IMR-90 (cell line): ENCODE results near the gene PIK3R3. TPM values are rescaled to one million over a fixed set of nuclear protein-coding genes. Genes with fewer than 3 reads are reported as not detected.

ENCODE experiments used
- ATAC-seq: fragments of 200-7000 bp; cut with Tn5 transposase; 2 replicates; pipeline ENCODE4 v1.9.1; 2020; ENCODE audit warnings: low read depth, mild to moderate bottlenecking, moderate library complexity
- BruUV-seq: library from RNA; stranded (reverse); fragments of 400-500 nt; replicated peaks from 2 replicates; lab custom pipeline; 2021; lab: Mats Ljungman, UMichigan
- CTCF ChIA-PET: fragments of 300-600 bp; formaldehyde crosslinking; extraction: SDS; loops from one replicate; lab custom pipeline; 2021; ENCODE audit warnings: antibody characterized with exemption; lab: Yijun Ruan, JAX
- POLR2A ChIA-PET: fragments of 300-600 bp; sonication (Branson Sonifier 250); formaldehyde crosslinking; loops from one replicate; lab custom pipeline; 2022; ENCODE audit warnings: antibody characterized with exemption; ENCODE audit not compliant: unreplicated experiment; lab: Charles Lee
- DNase-seq: peaks from one replicate; pipeline ENCODE4 v3.0.0; 2013
- H2AFZ ChIP-seq: replicated peaks from 2 replicates; pipeline ENCODE3; 2013; ENCODE audit warnings: low read length, mild to moderate bottlenecking; ENCODE audit not compliant: poor library complexity
- H2AK5ac ChIP-seq: 2 replicates; pipeline ENCODE4 v1.6.1; 2013; ENCODE audit warnings: low read depth, low read length, inconsistent platforms
- H2AK9ac ChIP-seq: replicated peaks from 2 replicates; pipeline ENCODE3; 2013; ENCODE audit warnings: mild to moderate bottlenecking, low read depth, low read length, moderate library complexity; ENCODE audit not compliant: poor library complexity
- H2BK120ac ChIP-seq: 2 replicates; pipeline ENCODE4 v1.6.1; 2013; ENCODE audit warnings: low read depth, low read length, inconsistent platforms
- H2BK15ac ChIP-seq: 3 replicates; pipeline ENCODE4 v1.6.1; 2013; ENCODE audit warnings: low read depth, low read length, inconsistent platforms
- H2BK20ac ChIP-seq: 2 replicates; pipeline ENCODE4 v1.6.1; 2013; ENCODE audit warnings: low read depth, mild to moderate bottlenecking, inconsistent platforms, low read length, moderate library complexity
- H2BK5ac ChIP-seq: 2 replicates; pipeline ENCODE4 v1.6.1; 2013; ENCODE audit warnings: mild to moderate bottlenecking, low read depth, low read length, inconsistent platforms; ENCODE audit not compliant: poor library complexity, severe bottlenecking
- H3K14ac ChIP-seq: replicated peaks from 2 replicates; pipeline ENCODE4 v1.6.1; 2013; ENCODE audit warnings: low read depth, low read length, inconsistent platforms
- H3K18ac ChIP-seq: 2 replicates; pipeline ENCODE4 v1.6.1; 2013; ENCODE audit warnings: low read depth, low read length, control low read depth
- H3K23ac ChIP-seq: 2 replicates; pipeline ENCODE4 v1.6.1; 2013; ENCODE audit warnings: low read depth, low read length, inconsistent platforms
- H3K27ac ChIP-seq: 2 replicates; pipeline ENCODE4 v1.5.1; 2013; ENCODE audit warnings: mild to moderate bottlenecking, control low read depth, low read length; ENCODE audit not compliant: insufficient read depth
- H3K27me3 ChIP-seq: 2 replicates; pipeline ENCODE4 v1.6.1; 2013; ENCODE audit warnings: low read length; ENCODE audit not compliant: control insufficient read depth, insufficient read depth
- H3K36me3 ChIP-seq: 2 replicates; pipeline ENCODE4 v1.6.1; 2013; ENCODE audit warnings: low read length, mixed read lengths; ENCODE audit not compliant: control insufficient read depth, insufficient read depth
- H3K4ac ChIP-seq: 2 replicates; pipeline ENCODE4 v1.6.1; 2013; ENCODE audit warnings: low read depth, low read length, inconsistent platforms
- H3K4me1 ChIP-seq: 2 replicates; pipeline ENCODE4 v1.6.1; 2013; ENCODE audit warnings: low read length, mixed read lengths; ENCODE audit not compliant: control insufficient read depth, insufficient read depth
- H3K4me2 ChIP-seq: 2 replicates; pipeline ENCODE4 v1.6.1; 2013; ENCODE audit warnings: low read depth, mild to moderate bottlenecking, control low read depth, low read length, moderate library complexity
- H3K4me3 ChIP-seq: 2 replicates; pipeline ENCODE4 v1.5.1; 2013; ENCODE audit warnings: low read depth, mild to moderate bottlenecking, control low read depth, low read length, moderate library complexity; ENCODE audit not compliant: insufficient read depth
- H3K56ac ChIP-seq: 2 replicates; pipeline ENCODE4 v1.6.1; 2013; ENCODE audit warnings: low read length, inconsistent platforms; ENCODE audit not compliant: insufficient read depth; ENCODE audit errors: extremely low read depth
- H3K79me1 ChIP-seq, 2 experiments: 2 replicates each; pipeline ENCODE4 v1.6.1; 2013; ENCODE audit warnings: low read length in 2 of 2, inconsistent platforms in 1 of 2, low read depth in 1 of 2
- H3K9ac ChIP-seq: 2 replicates; pipeline ENCODE4 v1.6.1; 2013; ENCODE audit warnings: low read depth, low read length, control low read depth
- H3K9me1 ChIP-seq: 2 replicates; pipeline ENCODE4 v1.6.1; 2013; ENCODE audit warnings: low read length, inconsistent platforms; ENCODE audit not compliant: insufficient read depth
- H3K9me3 ChIP-seq: 2 replicates; pipeline ENCODE4 v1.6.1; 2013; ENCODE audit warnings: low read length; ENCODE audit not compliant: control insufficient read depth, insufficient read depth
- H4K20me1 ChIP-seq: 2 replicates; pipeline ENCODE4 v1.6.1; 2013; ENCODE audit warnings: low read length, inconsistent platforms; ENCODE audit not compliant: insufficient read depth
- H4K5ac ChIP-seq: 2 replicates; pipeline ENCODE4 v1.6.1; 2013; ENCODE audit warnings: mild to moderate bottlenecking, low read depth, low read length, control low read depth
- H4K8ac ChIP-seq, 2 experiments: 2 replicates each; pipeline ENCODE4 v1.6.1; 2013; ENCODE audit warnings: low read depth in 2 of 2, low read length in 2 of 2, control low read depth in 1 of 2, inconsistent platforms in 1 of 2
- H4K91ac ChIP-seq: 2 replicates; pipeline ENCODE4 v1.6.1; 2013; ENCODE audit warnings: low read depth, low read length, inconsistent platforms; ENCODE audit not compliant: insufficient read depth
- BHLHE40 ChIP-seq: fragments of 150-350 bp; IDR thresholded peaks from 2 replicates; pipeline ENCODE4 v1.6.1; 2016; ENCODE audit warnings: mild to moderate bottlenecking, low read depth, low read length
- CEBPB ChIP-seq: IDR thresholded peaks from 2 replicates; pipeline ENCODE4 v1.6.1; 2012; ENCODE audit warnings: low read depth, low read length, improper control_type of control experiment
- FOS ChIP-seq: fragments of 150-350 bp; IDR thresholded peaks from 2 replicates; pipeline ENCODE4 v1.6.1; 2016; ENCODE audit warnings: low read depth, low read length
- MAFK ChIP-seq: IDR thresholded peaks from 2 replicates; pipeline ENCODE4 v1.6.1; 2012; ENCODE audit warnings: low read depth, low read length, improper control_type of control experiment
- MAZ ChIP-seq: IDR thresholded peaks from 2 replicates; pipeline ENCODE4 v1.6.1; 2012; ENCODE audit warnings: low read depth, mild to moderate bottlenecking, low read length, improper control_type of control experiment, moderate library complexity, borderline replicate concordance
- NFE2L2 ChIP-seq: fragments of 150-350 bp; IDR thresholded peaks from 2 replicates; pipeline ENCODE4 v1.6.1; 2016; ENCODE audit warnings: low read depth, mild to moderate bottlenecking, low read length
- POLR2A ChIP-seq: IDR thresholded peaks from 2 replicates; pipeline ENCODE4 v1.6.1; 2012; ENCODE audit warnings: mild to moderate bottlenecking, low read depth, low read length
- RFX5 ChIP-seq: IDR thresholded peaks from 2 replicates; pipeline ENCODE4 v1.8.0; 2012; ENCODE audit warnings: low read depth, mild to moderate bottlenecking, low read length, moderate library complexity
- SMC3 ChIP-seq: fragments of 150-350 bp; IDR thresholded peaks from 2 replicates; pipeline ENCODE4 v1.6.1; 2016; ENCODE audit warnings: low read depth, mild to moderate bottlenecking, antibody characterized with exemption, low read length, moderate library complexity
- WGBS, 2 experiments: methylation state at CpG; one replicate each; pipeline versions ENCODE4 v1.1.5 to v1.1.7; 2013; ENCODE audit warnings: missing lambda C conversion rate in 2 of 2; ENCODE audit not compliant: insufficient read length in 1 of 2; ENCODE audit errors: extremely low coverage in 2 of 2; 5-methylcytosine and 5-hydroxymethylcytosine counted together
- dilution Hi-C: fragments of 300-500 bp; cut with HindIII; formaldehyde crosslinking; loops from one replicate; pipeline ENCODE4 v1.14.3; 2018; ENCODE audit warnings: low sequenced_read_pairs; ENCODE audit not compliant: unreplicated experiment
- in situ Hi-C: fragments of 300-500 bp; cut with MboI; formaldehyde crosslinking; loops from 3 replicates; pipeline ENCODE4 v1.14.3; 2019; ENCODE audit warnings: low sequenced_read_pairs, inconsistent platforms, mixed read lengths
- intact Hi-C: fragments of 100-400 bp; cut with micrococcal nuclease; formaldehyde crosslinking; loops from 2 replicates; pipeline ENCODE4 v1.10.0; 2022
- polyA plus RNA-seq, 3 experiments: library from polyadenylated mRNA; depleted of rRNA; stranded (reverse); fragments of >200 nt; gene quantifications; 2 replicates each; pipeline ENCODE4 v1.2.3, GENCODE V29; 2012; ENCODE audit warnings: low replicate concordance in 1 of 3
- total RNA-seq: library from RNA; depleted of rRNA; stranded (reverse); fragments of >200 nt; gene quantifications from 2 replicates; pipeline ENCODE4 v1.2.3, GENCODE V29; 2012
- TF ChIP-seq, protein P1 (sequence below): fragments of 150-350 bp; IDR thresholded peaks from 2 replicates; pipeline ENCODE4 v1.6.1; 2017; ENCODE audit warnings: mild to moderate bottlenecking, antibody characterized with exemption, low read length, low read depth

PIK3R3 gene
- total and polyA plus RNA-seq, 2 of the 4 experiments (the other 2 are of a cell fraction): 5.3 to 9.9 TPM

DNA sequence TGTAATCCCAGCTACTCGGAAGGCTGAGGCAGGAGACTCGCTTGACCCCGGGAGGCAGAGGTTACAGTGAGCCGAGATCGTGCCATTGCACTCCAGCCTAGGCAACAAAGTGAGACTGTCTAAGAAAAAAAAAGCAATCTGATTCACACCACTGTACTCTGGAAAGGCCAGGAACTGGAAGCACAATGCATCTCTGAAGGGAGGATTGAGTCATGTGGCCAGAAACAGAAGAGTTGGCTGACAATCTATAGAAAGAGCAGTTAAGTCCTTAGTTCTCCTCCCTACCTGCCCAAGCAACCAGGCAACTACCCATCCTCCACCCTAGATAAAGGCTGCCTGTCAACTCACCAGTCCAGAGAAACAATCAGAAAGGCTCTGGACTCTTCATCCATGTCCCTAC lies 45.9 kb downstream of the PIK3R3 start:
- CTCF ChIA-PET: no interaction called here

More for the DNA sequence above, 45.9 kb downstream of the PIK3R3 start:
- H4K91ac ChIP-seq: no peak overlapping the region
- no peaks in the 10 kb centered on the region for H3K36me3 ChIP-seq
- no peak overlapping the region for H2AFZ ChIP-seq
- no peak overlapping the region for H3K23ac ChIP-seq
- peak; percentile 22 for DNase-seq
- no peak for ATAC-seq
- no peak overlapping the region for H3K9ac ChIP-seq
- H3K4ac ChIP-seq: no peak overlapping the region
- WGBS, 2 experiments: 100% methylated on average over 1 of the region's 5 CpGs; no CpG with 5 or more reads in 1 of the 2 experiments
- H4K20me1 ChIP-seq: no peaks in the 10 kb centered on the region
- H3K4me1 ChIP-seq: peaks cover 3% of the 10 kb centered on the region; the same call in 1 of the 2 replicates
- H2BK5ac ChIP-seq: no peak overlapping the region
- no peaks in the 10 kb centered on the region for H3K27me3 ChIP-seq
- H2BK20ac ChIP-seq: no peak overlapping the region
- no TSS peak for BruUV-seq
- no peak overlapping the region for H2BK120ac ChIP-seq
- H3K27ac ChIP-seq: no peak overlapping the region
- no peak overlapping the region for H3K4me3 ChIP-seq
- H3K79me1 ChIP-seq: peaks cover 5% of the 10 kb centered on the region in 2 experiments; a peak in 2 of 4 replicates
- POLR2A ChIA-PET: no interaction called here
- dilution Hi-C loops: no loop called here
- no peak overlapping the region for H4K5ac ChIP-seq
- H2AK5ac ChIP-seq: no peak overlapping the region
- no peak overlapping the region for H2BK15ac ChIP-seq
- no peaks in the 10 kb centered on the region for H3K9me3 ChIP-seq
- H4K8ac ChIP-seq: no peak overlapping the region
- in situ Hi-C loops: no loop called here
- TF ChIP-seq, protein P1, sequence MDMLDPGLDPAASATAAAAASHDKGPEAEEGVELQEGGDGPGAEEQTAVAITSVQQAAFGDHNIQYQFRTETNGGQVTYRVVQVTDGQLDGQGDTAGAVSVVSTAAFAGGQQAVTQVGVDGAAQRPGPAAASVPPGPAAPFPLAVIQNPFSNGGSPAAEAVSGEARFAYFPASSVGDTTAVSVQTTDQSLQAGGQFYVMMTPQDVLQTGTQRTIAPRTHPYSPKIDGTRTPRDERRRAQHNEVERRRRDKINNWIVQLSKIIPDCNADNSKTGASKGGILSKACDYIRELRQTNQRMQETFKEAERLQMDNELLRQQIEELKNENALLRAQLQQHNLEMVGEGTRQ: no peak
- no peak for TF ChIP-seq CEBPB
- TF ChIP-seq MAFK: no peak
- no peak for TF ChIP-seq MAZ
- no peak for TF ChIP-seq POLR2A
- TF ChIP-seq NFE2L2: no peak
- TF ChIP-seq SMC3: no peak
- TF ChIP-seq BHLHE40: no peak
- TF ChIP-seq FOS: no peak
- TF ChIP-seq RFX5: no peak
- H3K18ac ChIP-seq: no peak overlapping the region
- peaks cover 4% of the 10 kb centered on the region for H3K9me1 ChIP-seq
- no peak overlapping the region for H3K56ac ChIP-seq
- no peak overlapping the region for H2AK9ac ChIP-seq
- intact Hi-C loops: no loop called here
- no peak overlapping the region; the same call in 1 of the 2 replicates for H3K14ac ChIP-seq
- H3K4me2 ChIP-seq: no peak overlapping the region
